ENCODE data around the gene SGIP1. TPM values are rescaled to one million over a fixed set of nuclear protein-coding genes. Genes with fewer than 3 reads are reported as not detected.

Gene SGIP1
- total and polyA plus RNA-seq, 2 of the 4 experiments (the other 2 are of a cell fraction) = 27.1 to 42.7 TPM

- Histone ChIP-seq H3K36me3 (ENCODE audit: control insufficient read depth, insufficient read depth, low read length) (no peaks in the 10 kb centered on the region), H3K27me3 (ENCODE audit: control insufficient read depth, insufficient read depth, low read length) (no peaks in the 10 kb centered on the region), H3K14ac (replicated peaks; ENCODE audit: low read depth, low read length) (no peak overlapping the region), H2AK9ac (replicated peaks; ENCODE audit: low read depth, low read length, poor library complexity) (no peak overlapping the region), H4K20me1 (ENCODE audit: insufficient read depth, low read length) (no peaks in the 10 kb centered on the region), H3K4me1 (ENCODE audit: control insufficient read depth, insufficient read depth, low read length) (peaks cover 7% of the 10 kb centered on the region; the same call in 1 of the 2 replicates), H3K79me1 (ENCODE audit: low read depth in 1 of 2, low read length in 2 of 2) (0 out of 4 replicates have a peak, but pooled peaks cover 0 to 4% of the 10 kb centered on the region in 2 experiments), H4K8ac (ENCODE audit: low read depth in 2 of 2, low read length in 2 of 2) (no peak overlapping the region), H3K27ac (ENCODE audit: insufficient read depth, low read length) (no peak overlapping the region), H3K4me2 (ENCODE audit: low read depth, low read length) (no peak overlapping the region), H2AFZ (replicated peaks; ENCODE audit: low read length, poor library complexity) (no peak overlapping the region), H4K5ac (ENCODE audit: low read depth, low read length) (no peak overlapping the region), H2BK20ac (ENCODE audit: low read depth, low read length) (no peak overlapping the region), H3K9me1 (ENCODE audit: insufficient read depth, low read length) (peaks cover 3% of the 10 kb centered on the region), H3K56ac (ENCODE audit: extremely low read depth, insufficient read depth, low read length) (no peak overlapping the region), H4K91ac (ENCODE audit: insufficient read depth, low read depth, low read length) (no peak overlapping the region), H3K9me3 (ENCODE audit: control insufficient read depth, insufficient read depth, low read length) (no peaks in the 10 kb centered on the region), H3K9ac (ENCODE audit: low read depth, low read length) (no peak overlapping the region), H2BK5ac (ENCODE audit: low read depth, low read length, poor library complexity, severe bottlenecking) (no peak overlapping the region), H3K23ac (ENCODE audit: low read depth, low read length) (no peak overlapping the region), H2AK5ac (ENCODE audit: low read depth, low read length) (no peak overlapping the region), H2BK120ac (ENCODE audit: low read depth, low read length) (no peak overlapping the region), H3K18ac (ENCODE audit: low read depth, low read length) (no peak overlapping the region), H3K4ac (ENCODE audit: low read depth, low read length) (no peak overlapping the region), H2BK15ac (ENCODE audit: low read depth, low read length) (no peak overlapping the region; the same call in 2 of the 3 replicates), H3K4me3 (ENCODE audit: insufficient read depth, low read depth, low read length) (no peak overlapping the region)
- dilution Hi-C loops (cut with HindIII; ENCODE audit: low sequenced_read_pairs, unreplicated experiment) (no loop called here), intact Hi-C loops (cut with micrococcal nuclease) (no loop called here), in situ Hi-C loops (cut with MboI; ENCODE audit: low sequenced_read_pairs) (no loop called here)
- ChIA-PET POLR2A (ENCODE audit: unreplicated experiment) (no interaction called here), CTCF (no interaction called here)
- no peak for TF ChIP-seq USF2 (IDR thresholded peaks at IDR 0.05; ENCODE audit: low read depth, low read length)
- TF ChIP-seq BHLHE40 (IDR thresholded peaks at IDR 0.05; ENCODE audit: low read depth, low read length) = no peak
- TF ChIP-seq RAD21 (IDR thresholded peaks at IDR 0.05; ENCODE audit: low read length) = no peak
- TF ChIP-seq ELK1 (IDR thresholded peaks at IDR 0.05; ENCODE audit: borderline replicate concordance, low read depth, low read length) = no peak
- no peak for TF ChIP-seq MXI1 (IDR thresholded peaks at IDR 0.05; ENCODE audit: borderline replicate concordance, low read depth, low read length)
- no peak for TF ChIP-seq CEBPB (IDR thresholded peaks at IDR 0.05; ENCODE audit: low read depth, low read length)
- TF ChIP-seq CHD1 (IDR thresholded peaks at IDR 0.05; ENCODE audit: low read depth, low read length) = no peak
- TF ChIP-seq RCOR1 (IDR thresholded peaks at IDR 0.05; ENCODE audit: insufficient replicate concordance, low read length) = no peak
- TF ChIP-seq FOS (IDR thresholded peaks at IDR 0.05; ENCODE audit: low read depth, low read length) = no peak
- TF ChIP-seq CTCF (conservative IDR thresholded peaks at IDR 0.05; ENCODE audit: low read depth, low read length) = no peak
- TF ChIP-seq RFX5 (IDR thresholded peaks at IDR 0.05; ENCODE audit: low read depth, low read length) = no peak
- TF ChIP-seq POLR2A (IDR thresholded peaks at IDR 0.05; ENCODE audit: low read depth, low read length) = no peak
- no peak for TF ChIP-seq SMC3 (IDR thresholded peaks at IDR 0.05; ENCODE audit: low read depth, low read length)
- TF ChIP-seq MAFK (IDR thresholded peaks at IDR 0.05; ENCODE audit: low read depth, low read length) = no peak
- no peak for TF ChIP-seq MAZ (IDR thresholded peaks at IDR 0.05; ENCODE audit: borderline replicate concordance, low read depth, low read length)
- TF ChIP-seq NFE2L2 (IDR thresholded peaks at IDR 0.05; ENCODE audit: low read depth, low read length) = no peak
- ATAC-seq (ENCODE audit: low read depth) (no peak), DNase-seq (no peak)
- BruUV-seq (replicated peaks) = no TSS peak
- no CpG with 5 or more reads among the region's 3 CpGs for WGBS, 2 experiments (ENCODE audit: extremely low coverage in 2 of 2, insufficient read length in 1 of 2)
Measured at GRCh38 chr1:66497910-66498309, 36.0 kb upstream of the SGIP1 start.

Data from IMR-90 (cell line).